ENCODE data around the gene POLR1H.

The POLR1H gene

GRCh38 chr6:30093951-30094661 is 33.0 kb downstream of the POLR1H start:
- DNase-seq (ENCODE audit: low spot score): no peak

GRCh38 chr6:30096829-30097228 is 35.8 kb downstream of the POLR1H start:
- no peak for DNase-seq (ENCODE audit: low spot score)

- DNase-seq (ENCODE audit: low spot score): no peak
Measured at GRCh38 chr6:30097902-30098768, 37.1 kb downstream of the POLR1H start.

- no peak for DNase-seq (ENCODE audit: low spot score)
Measured at GRCh38 chr6:30100154-30100553, 39.1 kb downstream of the POLR1H start.

- DNase-seq (ENCODE audit: low spot score): no peak
Measured at GRCh38 chr6:30100585-30101443, 39.7 kb downstream of the POLR1H start.

- peak; percentile 82 for DNase-seq (ENCODE audit: low spot score)
Measured at GRCh38 chr6:30101444-30102413, 40.7 kb downstream of the POLR1H start.

GRCh38 chr6:30102414-30102969 is 41.4 kb downstream of the POLR1H start:
- no peak for DNase-seq (ENCODE audit: low spot score)

- peak; percentile 70 for DNase-seq (ENCODE audit: low spot score)
Measured at GRCh38 chr6:30102970-30103871, 42.2 kb downstream of the POLR1H start.

- no peak for DNase-seq (ENCODE audit: low spot score)
Measured at GRCh38 chr6:30103872-30104179, 42.8 kb downstream of the POLR1H start.

- DNase-seq (ENCODE audit: low spot score): no peak
Measured at GRCh38 chr6:30104661-30105060, 43.6 kb downstream of the POLR1H start.

GRCh38 chr6:30111266-30111856 is 50.3 kb downstream of the POLR1H start:
- no peak for DNase-seq (ENCODE audit: low spot score)

GRCh38 chr6:30112402-30112994 is 51.4 kb downstream of the POLR1H start:
- no peak for DNase-seq (ENCODE audit: low spot score)

- DNase-seq (ENCODE audit: low spot score): peak; percentile 45
Measured at GRCh38 chr6:30113003-30113759, 52.1 kb downstream of the POLR1H start, which contains the start of gene TRIM31. Gene TRIM31, minus strand, starts transcription at chr6:30113090. Its CDS starts 285 bp downstream, at chr6:30112805.

GRCh38 chr6:30113841-30114240 is 52.8 kb downstream of the POLR1H start:
- no peak for DNase-seq (ENCODE audit: low spot score)

All from HuH-7 (cell line).